Colonic mucosa (tissue), 4 donors: Measurements from ENCODE around the gene LOX. TPM values are rescaled to one million over a fixed set of nuclear protein-coding genes. Genes with fewer than 3 reads are reported as not detected.

ENCODE experiments used
- DNase-seq: peaks from one replicate; pipeline ENCODE4 v3.0.0-alpha.2; 2020
- H3K27ac ChIP-seq: fragments of 200-600 bp; one replicate; pipeline ENCODE4 v1.8.0; 2021
- H3K27me3 ChIP-seq: fragments of 200-600 bp; one replicate; pipeline ENCODE4 v1.8.0; 2021
- H3K36me3 ChIP-seq: fragments of 200-600 bp; one replicate; pipeline ENCODE4 v1.8.0; 2021
- H3K4me1 ChIP-seq: fragments of 200-600 bp; one replicate; pipeline ENCODE4 v1.8.0; 2021; ENCODE audit warnings: mild to moderate bottlenecking
- H3K4me3 ChIP-seq: fragments of 200-600 bp; one replicate; pipeline ENCODE4 v1.8.0; 2021
- H3K9ac ChIP-seq, 2 donors: one replicate each; pipeline ENCODE4 v1.7.0; 2013; ENCODE audit warnings: control low read depth in 2 of 2, low read depth in 2 of 2, low read length in 2 of 2
- H3K9me3 ChIP-seq: fragments of 200-600 bp; one replicate; pipeline ENCODE4 v1.8.0; 2021
- intact Hi-C: fragments of 100-400 bp; cut with DNase I; formaldehyde crosslinking; loops from one replicate; pipeline ENCODE4 v1.14.1; 2022
- total RNA-seq, 2 donors: library from RNA; stranded (reverse); fragmentation: NEBNext Ultra II Directional in 1 of 2; extraction: Animal tissue kit (Norgen Biotek cat#: 25700) in 1 of 2; gene quantifications; one replicate each; pipeline ENCODE4 v1.2.1, GENCODE V29; 2021
- TF ChIP-seq, protein P1 (sequence below): fragments of 200-600 bp; IDR thresholded peaks from one replicate; pipeline ENCODE4 v1.8.0; 2022; ENCODE audit warnings: antibody characterized with exemption, mild to moderate bottlenecking
- donor health status: healthy.
- donor health status: DM: no; HTN: no; CAD: no.
- donor health status: DM: no; HTN: no; CAD: no.

Gene LOX
- total RNA-seq, 2 donors from 2014 or later: 2.0 to 6.2 TPM

DNA sequence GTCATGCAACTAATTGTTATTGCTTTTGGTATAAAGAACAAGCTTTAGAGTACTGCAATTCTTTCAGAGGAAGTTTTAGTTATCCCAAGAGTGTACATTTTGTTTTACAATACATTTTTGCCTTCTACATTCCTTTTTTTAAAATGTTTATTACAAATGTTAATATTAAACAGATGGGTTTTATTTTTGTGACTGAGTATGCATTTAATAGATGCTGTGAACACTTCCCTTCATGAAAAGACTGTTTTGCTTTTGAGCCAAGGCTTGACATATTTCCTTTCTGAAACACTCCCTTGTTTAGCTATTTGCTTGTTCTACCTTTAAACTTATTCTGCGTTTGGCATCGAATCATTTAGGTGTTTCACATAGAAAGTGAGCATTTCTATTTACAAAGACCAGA lies 36.4 kb upstream of the LOX start:
- no peak for DNase-seq
- Histone ChIP-seq H3K27ac (no peak overlapping the region), H3K9me3 (no peaks in the 10 kb centered on the region), H3K4me3 (no peak overlapping the region), H3K27me3 (no peaks in the 10 kb centered on the region), H3K36me3 (no peaks in the 10 kb centered on the region), H3K4me1 (no peaks in the 10 kb centered on the region), H3K9ac (no peak overlapping the region)
- intact Hi-C loops: no loop called here
- TF ChIP-seq, protein P1, sequence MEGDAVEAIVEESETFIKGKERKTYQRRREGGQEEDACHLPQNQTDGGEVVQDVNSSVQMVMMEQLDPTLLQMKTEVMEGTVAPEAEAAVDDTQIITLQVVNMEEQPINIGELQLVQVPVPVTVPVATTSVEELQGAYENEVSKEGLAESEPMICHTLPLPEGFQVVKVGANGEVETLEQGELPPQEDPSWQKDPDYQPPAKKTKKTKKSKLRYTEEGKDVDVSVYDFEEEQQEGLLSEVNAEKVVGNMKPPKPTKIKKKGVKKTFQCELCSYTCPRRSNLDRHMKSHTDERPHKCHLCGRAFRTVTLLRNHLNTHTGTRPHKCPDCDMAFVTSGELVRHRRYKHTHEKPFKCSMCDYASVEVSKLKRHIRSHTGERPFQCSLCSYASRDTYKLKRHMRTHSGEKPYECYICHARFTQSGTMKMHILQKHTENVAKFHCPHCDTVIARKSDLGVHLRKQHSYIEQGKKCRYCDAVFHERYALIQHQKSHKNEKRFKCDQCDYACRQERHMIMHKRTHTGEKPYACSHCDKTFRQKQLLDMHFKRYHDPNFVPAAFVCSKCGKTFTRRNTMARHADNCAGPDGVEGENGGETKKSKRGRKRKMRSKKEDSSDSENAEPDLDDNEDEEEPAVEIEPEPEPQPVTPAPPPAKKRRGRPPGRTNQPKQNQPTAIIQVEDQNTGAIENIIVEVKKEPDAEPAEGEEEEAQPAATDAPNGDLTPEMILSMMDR: no peak

DNA sequence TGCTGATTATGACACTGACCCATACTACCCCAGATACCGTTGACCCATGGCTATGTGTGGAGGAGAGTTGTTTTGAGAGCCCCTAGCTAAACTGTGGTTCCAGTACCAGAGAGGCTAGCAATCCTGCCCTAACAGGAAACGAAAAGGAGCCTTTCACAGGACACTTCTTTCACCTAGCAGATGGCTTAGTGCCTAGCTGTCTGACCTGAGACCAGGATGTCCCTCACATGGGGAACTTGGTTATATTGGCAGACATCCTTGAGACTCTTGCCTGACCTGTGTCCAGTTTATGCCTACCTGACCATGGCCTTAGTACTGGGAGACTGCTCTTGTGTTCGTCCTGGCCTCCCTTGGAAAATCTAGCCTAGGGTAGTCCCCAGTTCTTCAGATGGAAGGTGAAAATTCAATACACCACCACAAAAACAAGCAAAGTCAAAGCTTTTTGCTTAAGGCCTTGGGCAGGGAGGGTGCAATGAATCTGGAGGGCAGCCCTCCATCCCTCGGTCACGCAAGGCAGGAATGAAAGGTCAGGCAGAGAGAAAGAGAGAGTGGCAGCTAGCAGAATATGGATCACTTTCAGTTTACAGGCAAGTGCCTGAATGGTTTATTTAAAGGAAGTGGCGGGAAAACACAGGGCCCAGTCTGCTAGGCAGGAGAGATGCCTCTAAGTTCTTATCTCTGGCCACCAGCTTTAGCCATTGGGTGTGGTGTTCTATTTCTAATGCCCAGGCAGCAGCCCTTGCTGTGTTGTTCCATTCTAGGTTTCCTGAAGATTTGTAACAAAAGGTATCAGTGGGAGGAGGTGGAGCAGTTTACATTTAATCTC lies 34.9 kb upstream of the LOX start:
- DNase-seq: no peak
- intact Hi-C loops: no loop called here
- no peak overlapping the region for H3K27ac ChIP-seq
- no peaks in the 10 kb centered on the region for H3K9me3 ChIP-seq
- no peaks in the 10 kb centered on the region for H3K36me3 ChIP-seq
- TF ChIP-seq, protein P1: no peak
- no peak overlapping the region for H3K4me3 ChIP-seq
- H3K27me3 ChIP-seq: no peaks in the 10 kb centered on the region
- no peak overlapping the region for H3K9ac ChIP-seq
- no peaks in the 10 kb centered on the region for H3K4me1 ChIP-seq

DNA sequence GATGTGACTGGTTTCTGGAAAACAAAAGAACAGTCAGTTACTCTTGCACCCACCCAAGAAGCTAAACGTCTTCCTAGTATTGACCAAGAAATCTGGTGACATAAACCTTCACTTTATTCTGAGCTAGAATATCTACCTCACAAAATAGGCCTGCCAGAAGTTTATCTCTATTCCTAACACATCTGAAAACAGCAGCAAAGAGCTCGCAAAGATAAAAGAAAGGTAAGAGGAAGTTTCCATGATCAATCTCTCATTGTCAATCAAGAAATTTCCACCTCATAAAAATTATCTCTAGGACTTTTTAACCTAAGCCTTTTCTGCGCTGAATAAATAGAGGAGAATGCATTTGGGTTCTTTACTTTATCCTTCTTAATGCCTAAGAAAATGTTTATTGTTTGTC lies 34.0 kb upstream of the LOX start:
- intact Hi-C loops: no loop called here
- Histone ChIP-seq H3K9ac (no peak overlapping the region), H3K4me3 (no peak overlapping the region), H3K9me3 (no peaks in the 10 kb centered on the region), H3K36me3 (no peaks in the 10 kb centered on the region), H3K4me1 (no peaks in the 10 kb centered on the region), H3K27ac (no peak overlapping the region), H3K27me3 (no peaks in the 10 kb centered on the region)
- DNase-seq: no peak
- TF ChIP-seq, protein P1: no peak

DNA sequence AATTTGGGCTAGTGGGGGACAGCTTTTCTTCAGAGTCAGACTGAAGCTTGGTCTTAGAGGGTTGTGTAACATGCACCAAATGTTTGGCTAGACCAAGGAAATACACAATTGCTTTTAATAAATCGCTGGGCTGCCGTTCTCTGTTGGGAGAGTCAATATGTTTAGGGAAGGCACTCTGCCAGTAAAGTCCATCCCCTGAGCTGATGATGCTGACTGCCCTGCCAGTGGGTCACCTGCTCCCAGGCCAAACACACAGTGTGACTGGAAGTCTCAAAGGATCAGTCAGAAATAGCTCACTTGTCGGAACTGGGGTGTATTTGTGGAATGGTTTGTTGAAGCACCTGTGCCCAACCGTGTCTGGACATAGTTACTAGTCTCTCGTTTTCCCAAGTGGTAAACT lies 33.4 kb upstream of the LOX start:
- Histone ChIP-seq H3K4me3 (no peak overlapping the region), H3K9ac (no peak overlapping the region), H3K27ac (no peak overlapping the region), H3K4me1 (no peaks in the 10 kb centered on the region), H3K9me3 (no peaks in the 10 kb centered on the region), H3K36me3 (no peaks in the 10 kb centered on the region), H3K27me3 (no peaks in the 10 kb centered on the region)
- intact Hi-C loops: no loop called here
- TF ChIP-seq, protein P1: no peak
- DNase-seq: no peak

DNA sequence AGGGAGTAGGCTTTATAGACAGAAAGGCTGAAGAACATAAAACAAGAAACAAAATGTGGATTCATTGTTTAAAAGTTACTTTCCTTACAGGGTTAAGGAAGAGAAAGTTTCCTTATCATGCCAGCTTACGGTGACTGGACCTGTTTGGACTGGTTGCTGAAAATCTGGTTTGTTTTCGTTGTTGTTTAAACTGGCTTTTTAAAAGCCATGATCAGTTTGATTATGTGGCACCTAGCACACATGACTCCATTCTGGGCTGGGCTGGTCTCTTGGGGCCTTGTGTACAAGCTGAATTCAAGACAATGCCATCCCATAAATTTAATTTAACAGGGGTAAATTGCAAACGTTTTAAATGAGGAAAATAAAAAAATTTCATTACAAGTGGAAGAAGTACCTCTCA lies 32.9 kb upstream of the LOX start:
- Histone ChIP-seq H3K9me3 (no peaks in the 10 kb centered on the region), H3K4me3 (no peak overlapping the region), H3K9ac (no peak overlapping the region), H3K27me3 (no peaks in the 10 kb centered on the region), H3K4me1 (no peaks in the 10 kb centered on the region), H3K36me3 (no peaks in the 10 kb centered on the region), H3K27ac (no peak overlapping the region)
- DNase-seq: no peak
- TF ChIP-seq, protein P1: no peak
- intact Hi-C loops: no loop called here
